Kidney capillary endothelial cell (primary cell): ENCODE data around the gene POU2F2.

ENCODE experiments used
- DNase-seq: peaks from one replicate; pipeline ENCODE4 v3.0.0-alpha.2; 2018; ENCODE audit warnings: low spot score

The POU2F2 gene

GRCh38 chr19:42099336-42099925, 32.8 kb downstream of the POU2F2 start:
- no peak for DNase-seq

GRCh38 chr19:42098781-42099180, 33.5 kb downstream of the POU2F2 start:
- DNase-seq = no peak

- no peak for DNase-seq
Measured at GRCh38 chr19:42097461-42097860, 34.8 kb downstream of the POU2F2 start.

- no peak for DNase-seq
Measured at GRCh38 chr19:42096255-42096837, 35.9 kb downstream of the POU2F2 start.

DNA sequence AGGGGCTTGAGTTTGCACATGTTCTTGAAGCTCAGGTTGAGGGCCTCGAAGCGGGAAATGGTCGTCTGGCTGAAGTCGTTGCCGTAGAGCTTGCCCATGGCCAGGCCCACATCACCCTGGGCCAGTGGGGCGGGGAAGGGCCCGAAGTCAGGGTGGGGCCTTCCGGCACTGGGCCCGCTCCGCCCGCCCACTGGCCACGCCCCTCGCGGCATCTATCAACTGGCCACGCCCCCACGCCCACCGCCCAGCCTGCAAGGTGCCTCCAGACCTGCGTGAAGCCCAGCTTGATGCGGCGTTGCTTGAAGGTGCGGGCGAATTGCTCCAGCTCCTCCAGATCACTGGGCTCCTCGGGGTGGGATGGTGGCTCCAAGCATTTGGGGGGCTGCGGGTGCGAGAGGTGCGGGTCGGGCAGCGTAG, 36.4 kb downstream of the POU2F2 start:
- DNase-seq = no peak

- no peak for DNase-seq
Measured at GRCh38 chr19:42095142-42095813, 37.0 kb downstream of the POU2F2 start.

DNA sequence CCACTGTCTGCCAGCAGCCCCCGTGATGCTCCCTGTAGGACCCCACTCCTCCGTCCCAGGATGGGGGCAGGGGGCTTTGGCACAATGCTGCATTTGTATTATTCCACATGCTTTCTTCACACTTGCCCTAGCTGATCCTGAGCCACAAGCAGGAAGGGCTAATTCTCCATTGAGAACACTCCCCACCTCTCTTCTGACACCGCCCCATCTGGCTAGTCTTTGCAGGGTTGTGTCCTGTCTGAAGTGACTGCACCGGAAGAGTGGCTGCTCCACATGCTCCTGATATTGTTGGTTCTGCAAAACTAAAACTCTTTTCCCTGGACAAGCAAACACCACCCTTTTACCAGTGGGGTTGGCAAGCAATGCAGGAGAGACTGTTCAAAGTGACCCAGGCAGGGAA, 38.3 kb downstream of the POU2F2 start:
- no peak for DNase-seq

- no peak for DNase-seq
Measured at GRCh38 chr19:42093505-42093904, 38.7 kb downstream of the POU2F2 start.

- peak; percentile 87 for DNase-seq
Measured at GRCh38 chr19:42092350-42092749, 39.9 kb downstream of the POU2F2 start.

DNA sequence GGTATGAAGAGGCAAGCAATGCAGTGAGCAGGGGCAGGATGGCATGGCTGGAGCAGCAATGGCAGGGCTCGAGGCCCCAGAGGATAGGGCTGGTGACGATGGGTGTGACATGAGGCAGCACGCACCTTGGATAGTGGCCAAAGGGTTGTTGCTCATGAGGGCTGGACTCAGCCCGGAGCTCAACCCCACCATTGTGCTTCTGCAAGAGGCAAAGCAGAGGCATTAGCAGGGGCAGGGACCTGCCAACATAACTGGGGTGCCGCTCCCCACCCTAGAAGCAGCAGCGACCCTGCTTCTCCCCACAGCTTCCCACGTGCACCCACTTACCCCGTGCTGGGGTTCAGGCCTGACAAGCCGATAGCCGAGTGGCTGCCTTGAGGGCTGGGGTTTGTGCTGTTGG, 40.5 kb downstream of the POU2F2 start:
- peak; percentile 81 for DNase-seq

- DNase-seq = no peak
Measured at GRCh38 chr19:42091300-42091699, 40.9 kb downstream of the POU2F2 start.

DNA sequence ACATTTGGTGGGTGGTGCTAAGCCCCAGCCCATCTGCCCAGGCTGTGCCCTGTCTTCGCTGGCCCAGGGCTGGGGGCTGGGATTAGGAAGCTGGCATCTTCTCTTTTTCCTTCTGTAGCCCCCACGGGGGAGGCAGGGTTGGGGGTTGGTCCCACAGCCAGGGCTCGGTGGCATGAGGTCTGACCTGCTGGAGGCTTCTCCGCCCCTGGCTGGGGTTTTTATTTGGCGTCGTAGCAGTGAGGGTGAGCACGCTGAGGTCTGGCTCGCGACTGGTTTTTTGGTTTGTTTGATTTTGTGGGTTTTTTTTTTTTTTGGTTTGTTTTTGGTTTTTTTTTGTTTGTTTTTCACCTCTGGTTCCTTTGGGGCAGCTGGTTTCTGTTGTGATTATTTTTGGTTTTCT, 41.6 kb downstream of the POU2F2 start:
- DNase-seq = no peak

GRCh38 chr19:42089772-42090171, 42.5 kb downstream of the POU2F2 start:
- DNase-seq = no peak

DNA sequence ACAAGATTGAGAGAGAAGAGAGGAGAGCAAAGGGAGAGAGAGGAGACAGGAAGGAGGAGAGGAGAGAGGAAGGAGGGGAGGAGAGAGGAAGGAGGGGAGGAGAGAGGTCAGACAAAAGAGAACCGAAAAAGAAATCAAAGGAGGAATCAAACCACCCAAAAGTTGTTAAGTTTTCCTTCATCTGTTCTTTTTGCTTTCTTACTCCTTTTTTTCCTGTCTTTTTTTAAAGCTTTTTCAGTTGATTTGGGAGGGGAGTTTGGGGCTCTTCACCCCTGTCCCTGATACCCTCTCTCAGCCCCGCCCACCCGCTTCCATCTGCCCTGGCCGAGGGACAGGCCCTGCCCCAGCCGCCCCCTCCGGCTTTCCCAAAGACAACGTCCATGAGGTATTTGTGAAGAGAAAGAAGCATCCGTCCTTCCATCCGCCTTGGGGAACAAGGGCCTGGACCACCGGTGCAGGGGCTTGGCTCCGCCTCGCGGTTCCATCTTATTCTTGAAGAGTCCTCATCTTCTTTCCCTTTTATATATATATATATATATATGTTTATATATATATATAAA, 43.0 kb downstream of the POU2F2 start:
- no peak for DNase-seq

GRCh38 chr19:42088471-42089190, 43.6 kb downstream of the POU2F2 start:
- DNase-seq = no peak

DNA sequence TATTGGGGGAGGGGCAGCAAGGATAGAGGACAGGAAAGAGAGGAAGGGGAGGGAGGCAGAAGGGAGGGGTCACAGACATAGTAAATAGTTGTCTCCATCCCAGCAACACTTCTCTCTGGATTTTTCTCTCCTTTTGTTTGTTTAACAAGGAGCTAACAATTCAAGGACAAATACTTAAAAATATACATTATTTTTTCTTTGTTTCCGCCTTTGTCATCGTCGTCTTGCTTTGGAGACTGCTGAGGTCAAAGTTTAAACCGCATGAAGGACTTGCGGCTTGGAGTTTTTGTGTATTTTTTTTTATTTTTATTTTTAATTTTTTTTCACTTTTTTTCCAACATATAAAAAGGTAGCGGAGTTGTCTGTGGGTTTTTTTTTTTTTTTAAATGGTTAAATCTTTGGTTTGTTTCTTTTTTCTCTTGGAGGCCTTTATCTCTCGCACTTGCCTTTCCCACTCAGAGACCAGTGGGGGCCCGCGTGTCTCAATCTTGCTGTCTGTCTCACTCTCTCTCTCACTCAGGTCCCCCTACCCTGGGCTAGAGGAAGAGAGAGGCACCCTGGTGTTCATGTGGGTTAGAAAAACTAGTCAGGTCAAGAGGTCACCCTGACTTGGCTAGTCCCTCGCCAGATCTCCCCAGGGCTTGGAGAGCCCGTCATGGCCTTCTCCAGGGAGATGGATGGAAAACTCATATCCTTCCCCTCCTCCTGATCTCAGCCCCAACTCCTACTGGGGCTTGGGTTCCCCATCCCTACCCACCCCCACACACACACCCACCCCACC, 45.3 kb downstream of the POU2F2 start:
- DNase-seq = no peak

DNA sequence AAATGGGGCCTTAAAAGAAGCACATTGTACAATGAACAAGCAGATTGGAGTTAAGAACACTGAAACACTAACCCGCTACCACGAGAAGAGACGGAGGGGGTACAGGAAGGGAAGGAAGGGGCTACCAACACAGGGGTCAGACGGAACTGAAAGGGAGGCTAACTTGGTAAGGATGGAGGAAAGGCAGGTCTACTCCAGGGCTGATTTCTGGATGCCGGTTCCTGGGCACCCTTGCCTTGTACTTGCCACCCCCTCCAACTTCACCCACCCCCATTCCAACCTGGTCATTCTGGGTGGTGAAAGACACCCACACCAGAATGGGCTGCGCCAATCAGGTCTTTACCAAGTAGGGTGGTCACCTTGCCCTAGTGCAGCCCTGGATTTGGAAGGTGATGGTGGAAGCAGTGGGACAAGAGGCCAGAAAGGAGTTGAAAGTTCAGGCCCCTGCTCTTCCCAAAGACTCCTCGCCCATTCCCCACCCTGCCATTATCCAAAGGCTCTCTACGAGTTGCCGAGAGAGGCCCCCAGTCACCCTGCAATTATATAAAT, 46.0 kb downstream of the POU2F2 start:
- DNase-seq = no peak

- DNase-seq = no peak
Measured at GRCh38 chr19:42083537-42083936, 48.7 kb downstream of the POU2F2 start.

- peak; percentile 44 for DNase-seq
Measured at GRCh38 chr19:42081584-42082203, 50.6 kb downstream of the POU2F2 start.

- no peak for DNase-seq
Measured at GRCh38 chr19:42080764-42081375, 51.4 kb downstream of the POU2F2 start.
